ENCODE data around the gene NT5C3A.

- TF ChIP-seq POLR2A (IDR thresholded peaks at IDR 0.05; ENCODE audit: low read depth, low read length) = no peak
- no peak for TF ChIP-seq TAF1 (IDR thresholded peaks at IDR 0.05; ENCODE audit: borderline replicate concordance, low read depth, low read length)
- TF ChIP-seq POLR2AphosphoS5 (IDR thresholded peaks at IDR 0.05; ENCODE audit: low read depth, low read length) = no peak
Measured at GRCh38 chr7:33035776-33036175, 26.8 kb downstream of the NT5C3A start.
